DND-41 (cell line): Measurements from ENCODE around the gene HMGB2.
A peak's percentile ranks its signal among the peaks of the same experiment; 100 is the strongest.

Source experiments
- ATAC-seq: fragments of 200-7000 bp; cut with Tn5 transposase; 3 replicates; pipeline ENCODE4 v1.9.1; 2021; ENCODE audit warnings: low read depth; ENCODE audit not compliant: insufficient read depth
- DNase-seq: peaks from one replicate; pipeline ENCODE4 v3.0.0-alpha.2; 2020
- H2AFZ ChIP-seq: 2 replicates; pipeline ENCODE4 v1.6.0; 2012; ENCODE audit warnings: low read depth, low read length
- H3K27ac ChIP-seq: 2 replicates; pipeline ENCODE4 v1.5.1; 2012; ENCODE audit warnings: low read length, inconsistent platforms
- H3K27me3 ChIP-seq: fragments of 200-600 bp; sonication (generic); 2 replicates; pipeline ENCODE4 v1.6.0; 2012; ENCODE audit warnings: low read length, mild to moderate bottlenecking, inconsistent platforms; ENCODE audit not compliant: insufficient read depth, poor library complexity
- H3K36me3 ChIP-seq: 2 replicates; pipeline ENCODE4 v1.5.1; 2012; ENCODE audit warnings: low read length, inconsistent platforms; ENCODE audit not compliant: insufficient read depth
- H3K4me1 ChIP-seq: 2 replicates; pipeline ENCODE4 v1.5.1; 2012; ENCODE audit warnings: mild to moderate bottlenecking, low read length; ENCODE audit not compliant: insufficient read depth
- H3K4me2 ChIP-seq: 2 replicates; pipeline ENCODE4 v1.6.0; 2012; ENCODE audit warnings: mild to moderate bottlenecking, moderate library complexity, low read length, inconsistent platforms; ENCODE audit not compliant: insufficient read depth
- H3K4me3 ChIP-seq, 2 experiments: fragments of 200-600 bp in 1 of 2; shearing (Covaris generic) in 1 of 2; 2 replicates each; pipeline ENCODE4 v1.5.1; 2012 to 2016; ENCODE audit warnings: inconsistent platforms in 2 of 2, low read length in 2 of 2, mild to moderate bottlenecking in 2 of 2, low read depth in 1 of 2, moderate library complexity in 1 of 2
- H3K79me2 ChIP-seq: 2 replicates; pipeline ENCODE4 v1.6.0; 2012; ENCODE audit warnings: low read length, inconsistent platforms; ENCODE audit not compliant: insufficient read depth
- H3K9ac ChIP-seq: 2 replicates; pipeline ENCODE4 v1.6.0; 2012; ENCODE audit warnings: low read depth, mild to moderate bottlenecking, inconsistent platforms, low read length, moderate library complexity
- H3K9me3 ChIP-seq: 2 replicates; pipeline ENCODE4 v1.5.1; 2012; ENCODE audit warnings: low read length, moderate library complexity, mild to moderate bottlenecking, inconsistent platforms; ENCODE audit not compliant: insufficient read depth, severe bottlenecking
- H4K20me1 ChIP-seq: 2 replicates; pipeline ENCODE4 v1.6.0; 2012; ENCODE audit warnings: low read length; ENCODE audit not compliant: insufficient read depth
- EZH2 ChIP-seq: IDR thresholded peaks from 3 replicates; pipeline ENCODE4 v1.6.1; 2012; ENCODE audit warnings: borderline replicate concordance, low read depth, mild to moderate bottlenecking, moderate library complexity, low read length, inconsistent platforms; ENCODE audit not compliant: severe bottlenecking
- TF ChIP-seq, protein P1 (sequence below): IDR thresholded peaks from 2 replicates; pipeline ENCODE4 v1.5.1; 2012; ENCODE audit warnings: borderline replicate concordance, low read length, moderate library complexity, mild to moderate bottlenecking; ENCODE audit not compliant: poor library complexity, severe bottlenecking; ENCODE audit errors: extremely low read depth

The HMGB2 gene

DNA sequence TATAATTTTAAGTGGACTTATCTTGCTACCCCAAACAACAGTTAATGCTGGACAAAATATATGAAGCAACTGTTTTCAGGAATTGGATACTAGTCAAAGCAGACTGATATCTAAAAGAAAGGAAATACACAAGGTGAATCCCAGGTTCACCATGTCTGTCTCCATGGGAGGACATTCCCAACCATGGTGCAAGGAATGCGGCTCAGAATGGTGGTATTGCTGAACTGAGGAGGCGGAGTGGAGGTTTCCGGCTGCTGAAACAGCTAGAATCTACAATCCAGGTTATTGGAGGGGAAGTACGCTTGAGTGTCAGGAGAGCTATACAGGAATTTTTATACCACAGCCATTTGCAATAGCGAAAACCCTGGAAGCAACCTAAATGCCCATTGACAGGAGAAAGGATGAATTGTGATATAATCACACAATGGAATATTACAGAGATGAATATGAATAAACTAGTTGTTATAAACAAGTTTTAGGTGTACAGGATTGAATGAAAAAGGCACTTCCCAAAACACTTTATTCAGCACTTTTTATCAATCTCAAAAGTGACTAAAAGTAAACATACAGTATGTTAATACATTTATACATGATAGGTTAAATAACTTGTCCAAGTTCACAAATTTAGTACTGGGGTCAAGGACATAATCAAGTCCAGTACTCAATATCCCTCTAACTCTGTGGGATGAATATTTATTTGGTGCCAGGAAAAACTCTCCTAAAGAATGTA lies 9.0 kb downstream of the HMGB2 start:
- Histone ChIP-seq H3K9me3 (no peaks in the 10 kb centered on the region), H3K27me3 (no peaks in the 10 kb centered on the region), H3K4me1 (peaks cover 10% of the 10 kb centered on the region), H3K27ac (no peak overlapping the region), H3K9ac (no peak overlapping the region), H3K79me2 (peaks cover 11% of the 10 kb centered on the region), H3K36me3 (peaks cover 67% of the 10 kb centered on the region), H3K4me2 (no peak overlapping the region), H3K4me3 (no peak overlapping the region), H4K20me1 (peaks cover 8% of the 10 kb centered on the region; the same call in 1 of the 2 replicates), H2AFZ (no peak overlapping the region)
- ATAC-seq (no peak), DNase-seq (no peak)
- no peak for TF ChIP-seq EZH2
- TF ChIP-seq, protein P1, sequence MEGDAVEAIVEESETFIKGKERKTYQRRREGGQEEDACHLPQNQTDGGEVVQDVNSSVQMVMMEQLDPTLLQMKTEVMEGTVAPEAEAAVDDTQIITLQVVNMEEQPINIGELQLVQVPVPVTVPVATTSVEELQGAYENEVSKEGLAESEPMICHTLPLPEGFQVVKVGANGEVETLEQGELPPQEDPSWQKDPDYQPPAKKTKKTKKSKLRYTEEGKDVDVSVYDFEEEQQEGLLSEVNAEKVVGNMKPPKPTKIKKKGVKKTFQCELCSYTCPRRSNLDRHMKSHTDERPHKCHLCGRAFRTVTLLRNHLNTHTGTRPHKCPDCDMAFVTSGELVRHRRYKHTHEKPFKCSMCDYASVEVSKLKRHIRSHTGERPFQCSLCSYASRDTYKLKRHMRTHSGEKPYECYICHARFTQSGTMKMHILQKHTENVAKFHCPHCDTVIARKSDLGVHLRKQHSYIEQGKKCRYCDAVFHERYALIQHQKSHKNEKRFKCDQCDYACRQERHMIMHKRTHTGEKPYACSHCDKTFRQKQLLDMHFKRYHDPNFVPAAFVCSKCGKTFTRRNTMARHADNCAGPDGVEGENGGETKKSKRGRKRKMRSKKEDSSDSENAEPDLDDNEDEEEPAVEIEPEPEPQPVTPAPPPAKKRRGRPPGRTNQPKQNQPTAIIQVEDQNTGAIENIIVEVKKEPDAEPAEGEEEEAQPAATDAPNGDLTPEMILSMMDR, result no peak

DNA sequence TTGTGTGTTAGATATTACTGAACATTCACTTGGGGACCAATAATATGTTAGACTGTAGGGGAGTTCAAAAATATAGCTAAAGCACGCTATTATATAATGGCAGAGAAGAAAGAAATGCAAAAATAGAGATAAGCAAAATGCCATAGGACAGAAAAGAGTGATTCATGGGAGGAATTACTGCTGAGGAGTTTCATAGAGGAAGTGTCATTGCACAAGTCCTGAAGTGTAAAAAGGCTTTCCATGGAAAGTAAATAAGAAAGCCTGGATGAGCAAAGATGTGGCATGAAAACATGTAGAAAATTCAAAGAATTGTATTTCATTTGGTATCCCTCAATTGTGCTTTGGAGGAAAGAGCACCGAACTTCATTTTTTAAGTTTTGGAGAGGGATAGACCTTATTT lies 14.5 kb downstream of the HMGB2 start:
- Histone ChIP-seq H3K4me1 (no peaks in the 10 kb centered on the region), H3K9ac (no peak overlapping the region), H3K27me3 (no peaks in the 10 kb centered on the region), H3K4me2 (no peak overlapping the region), H3K4me3 (no peak overlapping the region), H4K20me1 (no peaks in the 10 kb centered on the region), H3K36me3 (peaks cover 78% of the 10 kb centered on the region), H3K27ac (no peak overlapping the region), H2AFZ (no peak overlapping the region), H3K9me3 (no peaks in the 10 kb centered on the region), H3K79me2 (no peaks in the 10 kb centered on the region)
- DNase-seq (no peak), ATAC-seq (no peak)
- TF ChIP-seq, protein P1, result no peak
- TF ChIP-seq EZH2, result no peak

DNA sequence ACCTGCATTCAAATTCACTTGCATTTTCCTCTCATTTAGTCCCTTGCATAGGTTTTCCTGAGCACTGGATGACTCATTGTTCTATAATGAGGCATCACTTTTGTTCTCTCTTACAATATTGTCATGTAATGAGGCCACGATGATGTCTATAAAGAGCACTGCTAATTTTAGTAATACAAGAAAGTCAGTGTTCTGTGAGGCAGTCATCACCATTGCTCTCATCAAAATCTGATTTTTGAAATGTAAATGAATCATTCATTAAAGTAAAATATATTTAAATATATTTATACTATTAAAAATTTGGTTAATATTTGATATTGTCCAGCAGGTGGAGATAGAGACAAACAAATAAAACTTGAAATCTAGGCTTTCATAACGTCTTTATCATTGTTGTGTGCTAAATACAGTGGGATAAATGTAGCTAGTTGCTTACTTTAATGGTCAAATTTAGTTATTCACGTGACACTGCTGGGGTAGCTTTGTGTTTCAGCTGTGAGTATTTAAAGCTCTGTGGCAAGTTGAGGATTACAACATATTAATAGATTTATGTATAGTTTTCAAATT lies 15.4 kb downstream of the HMGB2 start:
- Histone ChIP-seq H3K27me3 (no peaks in the 10 kb centered on the region), H3K36me3 (peaks cover 84% of the 10 kb centered on the region), H3K27ac (no peak overlapping the region), H3K79me2 (no peaks in the 10 kb centered on the region), H3K9ac (no peak overlapping the region), H3K4me3 (no peak overlapping the region), H3K9me3 (no peaks in the 10 kb centered on the region), H3K4me1 (no peaks in the 10 kb centered on the region), H3K4me2 (no peak overlapping the region), H2AFZ (no peak overlapping the region), H4K20me1 (no peaks in the 10 kb centered on the region)
- peak; percentile 41; the same call in 2 of the 3 replicates for ATAC-seq
- TF ChIP-seq, protein P1, result no peak
- no peak for TF ChIP-seq EZH2
- no peak for DNase-seq
